ENCODE data around the gene CADM2.

DNA sequence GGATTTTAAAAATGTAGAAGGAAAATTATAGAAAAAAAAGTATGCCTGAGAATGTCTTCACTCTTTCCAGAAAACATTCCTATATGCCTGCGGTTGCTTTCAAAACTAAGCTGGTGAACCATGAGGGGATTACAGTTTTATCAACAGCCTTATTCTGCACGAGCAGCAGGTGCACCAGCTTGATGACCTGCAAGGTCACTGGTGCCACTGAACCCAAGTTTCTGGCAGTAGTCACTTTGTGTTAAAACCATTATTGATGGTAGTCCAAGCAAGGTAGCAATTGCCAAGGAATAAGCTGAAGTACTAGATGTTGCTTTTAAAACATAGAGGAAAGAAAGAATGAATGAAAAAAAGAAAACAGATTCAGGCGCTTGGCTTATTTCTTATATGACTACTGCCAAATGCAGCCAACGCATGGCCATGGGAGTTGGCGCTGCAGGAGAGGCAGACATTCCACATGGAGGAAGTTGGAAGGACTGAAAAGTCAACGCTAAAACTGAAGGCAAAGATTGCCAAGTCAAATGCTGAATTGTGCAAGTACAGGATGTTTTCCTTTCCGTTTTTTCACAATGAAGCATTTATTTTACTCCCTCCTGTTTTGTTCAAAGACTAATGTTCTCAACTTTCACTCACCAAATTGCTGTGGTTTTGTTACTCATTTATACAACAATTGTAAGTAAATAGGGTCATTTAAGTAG lies 601.4 kb downstream of the CADM2 start:
- TF ChIP-seq EZH2 (IDR thresholded peaks at IDR 0.05; ENCODE audit: insufficient read depth, poor library complexity, severe bottlenecking) (no peak), EZH2phosphoT487 (IDR thresholded peaks at IDR 0.05; ENCODE audit: insufficient read depth, low read depth) (no peak)
